Astrocyte (in vitro differentiated cells and primary cell): Measurements from ENCODE around the gene MYEOV.

Source experiments
- EZH2 ChIP-seq: IDR thresholded peaks from 2 replicates; pipeline ENCODE4 v1.6.1; 2012; ENCODE audit warnings: mild to moderate bottlenecking, low read length, inconsistent platforms; ENCODE audit not compliant: insufficient read depth
- TF ChIP-seq, protein P1 (sequence below): IDR thresholded peaks from 2 replicates; pipeline ENCODE4 v1.5.1; 2011; ENCODE audit warnings: low read depth, mild to moderate bottlenecking, inconsistent platforms, low read length, moderate library complexity; ENCODE audit not compliant: insufficient read depth

DNA sequence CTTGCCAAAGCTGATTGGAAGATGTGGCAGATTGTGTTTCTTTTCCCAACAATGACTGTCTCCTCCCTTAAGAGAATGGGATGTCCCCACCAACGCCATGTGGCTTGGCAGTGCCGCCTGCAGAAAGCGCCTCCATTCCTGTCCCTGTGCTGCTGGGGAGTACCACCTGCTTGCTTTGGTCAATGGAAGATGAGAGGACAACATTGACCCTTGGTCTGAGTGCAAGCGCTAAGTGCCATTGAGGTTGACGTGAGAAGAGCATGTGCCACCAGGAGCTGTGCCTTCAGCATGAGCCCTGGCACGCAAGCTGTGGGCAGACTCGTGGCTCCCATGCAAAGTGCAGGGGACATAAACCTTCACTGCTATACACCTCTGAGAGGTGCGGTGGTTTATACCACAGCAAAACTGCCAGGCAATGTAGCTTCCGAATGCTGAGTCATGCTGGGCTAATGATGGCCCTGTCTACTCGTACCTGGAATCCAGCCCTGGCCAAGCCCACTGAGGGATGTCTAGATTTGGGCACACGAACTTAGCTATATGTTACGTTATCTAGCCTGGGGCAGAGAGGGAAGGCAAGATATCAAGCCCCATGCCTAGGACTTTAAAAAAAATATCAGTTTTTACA, 41.9 kb downstream of the MYEOV start:
- TF ChIP-seq EZH2 = no peak
- TF ChIP-seq, protein P1, sequence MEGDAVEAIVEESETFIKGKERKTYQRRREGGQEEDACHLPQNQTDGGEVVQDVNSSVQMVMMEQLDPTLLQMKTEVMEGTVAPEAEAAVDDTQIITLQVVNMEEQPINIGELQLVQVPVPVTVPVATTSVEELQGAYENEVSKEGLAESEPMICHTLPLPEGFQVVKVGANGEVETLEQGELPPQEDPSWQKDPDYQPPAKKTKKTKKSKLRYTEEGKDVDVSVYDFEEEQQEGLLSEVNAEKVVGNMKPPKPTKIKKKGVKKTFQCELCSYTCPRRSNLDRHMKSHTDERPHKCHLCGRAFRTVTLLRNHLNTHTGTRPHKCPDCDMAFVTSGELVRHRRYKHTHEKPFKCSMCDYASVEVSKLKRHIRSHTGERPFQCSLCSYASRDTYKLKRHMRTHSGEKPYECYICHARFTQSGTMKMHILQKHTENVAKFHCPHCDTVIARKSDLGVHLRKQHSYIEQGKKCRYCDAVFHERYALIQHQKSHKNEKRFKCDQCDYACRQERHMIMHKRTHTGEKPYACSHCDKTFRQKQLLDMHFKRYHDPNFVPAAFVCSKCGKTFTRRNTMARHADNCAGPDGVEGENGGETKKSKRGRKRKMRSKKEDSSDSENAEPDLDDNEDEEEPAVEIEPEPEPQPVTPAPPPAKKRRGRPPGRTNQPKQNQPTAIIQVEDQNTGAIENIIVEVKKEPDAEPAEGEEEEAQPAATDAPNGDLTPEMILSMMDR = no peak
